Activated CD8-positive, alpha-beta memory T cell treated with anti-CD3 and anti-CD28 coated beads, Interleukin-2, amount 50 U/mL, for 48 hours (primary cell): ENCODE results near the gene TTN.
A peak's percentile ranks its signal among the peaks of the same experiment; 100 is the strongest.

Experiments used
- DNase-seq: peaks from one replicate; pipeline ENCODE4 v3.0.0-alpha.2; 2020

TTN gene

DNA sequence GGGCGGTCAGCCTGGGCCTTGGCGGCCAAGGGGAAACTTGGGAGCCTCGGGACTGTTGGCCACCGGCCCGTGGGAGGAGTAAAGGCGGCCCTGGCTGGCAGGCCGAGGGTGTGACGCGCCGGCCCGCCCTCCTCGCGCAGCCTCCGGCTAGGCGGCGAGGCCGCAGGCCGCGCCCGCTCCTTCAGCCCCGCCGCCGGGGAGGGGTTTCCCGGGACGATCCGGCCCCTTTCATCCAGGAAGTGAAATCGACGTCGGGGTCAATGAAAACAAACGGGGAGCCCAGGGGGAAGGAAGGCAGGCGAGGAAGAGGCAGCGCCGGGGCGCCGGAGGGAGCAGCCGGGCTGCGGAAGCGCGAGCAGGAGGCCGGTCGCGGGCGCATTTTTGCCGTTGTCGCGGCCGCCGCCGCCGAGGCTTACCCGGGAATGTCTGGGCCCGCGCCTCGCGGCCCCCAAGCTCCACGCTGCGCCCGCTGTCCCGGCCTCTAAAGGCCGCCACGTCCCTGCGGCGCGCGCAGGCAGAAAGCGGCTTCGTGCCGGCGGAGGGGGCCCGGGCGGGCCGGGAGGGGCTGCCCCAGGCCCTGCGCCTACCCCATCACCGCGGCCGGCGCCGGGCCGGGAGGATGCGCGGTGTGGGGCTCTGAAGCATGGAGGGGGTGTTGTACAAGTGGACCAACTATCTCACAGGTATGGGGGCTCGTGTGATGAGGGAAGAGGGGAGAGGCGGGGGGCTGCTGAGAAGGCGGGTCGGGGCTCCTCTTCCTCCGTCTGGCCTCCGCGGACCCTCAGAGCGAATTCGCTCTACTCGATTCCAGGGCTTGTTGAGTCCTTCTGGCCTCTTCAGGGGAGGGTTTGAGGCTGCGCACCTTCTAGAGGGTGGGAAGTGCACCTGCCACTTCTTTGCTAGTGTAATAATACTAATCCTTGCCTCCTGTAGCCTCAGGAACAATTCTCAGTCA, 326.7 kb downstream of the TTN start, which contains the start of gene PLEKHA3:
PLEKHA3 (plus strand) TSS at position 231 of the 955 bp plus-strand sequence; CDS start at position 644, 413 bp downstream.
- DNase-seq, result peak; percentile 86

DNA sequence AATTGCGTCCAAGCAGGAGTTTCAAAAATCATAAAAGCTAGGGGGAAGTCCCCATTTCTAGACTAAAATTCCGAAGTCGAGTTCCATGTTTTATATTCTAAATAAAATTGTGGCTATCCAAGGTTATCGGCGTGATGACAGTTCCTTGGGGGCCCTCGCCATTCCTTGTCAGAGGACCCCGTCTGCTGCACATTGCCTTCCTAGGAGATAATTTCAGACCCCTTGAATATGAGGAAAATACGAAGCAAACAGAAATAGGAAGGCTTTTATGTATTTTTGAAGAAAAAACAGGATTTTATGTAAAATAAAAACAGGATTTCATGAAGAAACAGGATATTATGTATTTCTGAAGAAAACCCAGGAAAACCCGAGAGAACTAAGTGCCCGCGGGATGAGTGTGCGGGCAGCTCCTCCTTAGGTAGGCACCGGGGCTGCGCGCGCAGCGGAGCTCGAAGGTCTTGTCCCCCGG, 327.4 kb downstream of the TTN start:
- DNase-seq, result no peak

DNA sequence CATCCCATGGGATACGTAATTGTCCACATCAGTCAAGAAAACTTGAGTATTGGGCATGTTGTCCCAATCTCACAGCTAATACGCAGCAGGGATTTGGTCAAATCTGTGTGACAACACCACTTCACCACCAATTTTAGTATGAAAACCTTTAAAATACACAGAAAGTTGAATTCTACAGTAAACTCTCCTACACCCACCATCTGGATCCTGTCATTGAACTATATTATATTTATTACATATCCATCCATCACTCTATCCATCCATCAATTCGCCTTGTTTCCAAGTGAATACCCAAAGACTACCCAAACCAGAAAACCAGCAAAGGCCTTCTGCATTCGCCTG, 328.0 kb downstream of the TTN start:
- DNase-seq, result no peak

DNA sequence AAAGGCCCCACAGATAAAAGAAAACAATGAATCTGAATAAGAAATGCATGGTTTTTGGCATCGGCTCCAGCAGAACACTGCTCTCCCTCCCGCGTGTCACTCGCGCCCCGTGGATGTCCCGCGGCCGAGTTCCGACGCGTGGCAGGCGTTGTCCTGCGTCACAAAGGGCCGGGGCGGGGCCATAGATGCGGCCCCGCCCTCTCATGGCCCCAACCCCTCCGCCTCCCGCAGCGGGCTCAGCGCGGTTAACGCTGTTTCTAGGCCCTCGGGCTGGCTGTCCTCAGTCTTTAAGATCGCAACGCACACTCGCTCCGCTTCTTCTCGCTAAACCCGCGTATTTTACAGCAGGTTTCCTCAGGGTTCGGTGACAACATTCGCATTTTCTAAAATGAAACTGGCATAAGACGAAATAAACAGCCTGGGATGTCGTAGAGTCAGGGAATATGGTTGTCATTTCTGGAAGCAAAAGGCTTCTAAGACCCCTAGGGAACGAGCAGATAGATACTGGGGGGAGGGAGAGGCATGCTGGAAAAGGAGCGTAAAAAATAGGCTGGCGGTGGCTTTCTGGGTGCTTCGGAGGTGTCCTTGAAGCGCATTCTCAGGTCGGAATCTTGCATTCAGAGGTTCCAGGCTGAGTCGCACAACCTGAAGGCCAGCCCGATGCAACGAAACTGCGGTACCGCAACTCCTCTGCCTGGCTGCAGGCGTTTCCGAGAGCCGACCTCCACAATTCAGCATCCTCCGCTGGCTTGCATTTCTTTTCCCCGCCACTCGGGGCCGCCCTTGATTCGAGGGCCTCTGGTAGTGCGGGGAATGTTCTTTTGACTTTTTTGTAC, 328.6 kb downstream of the TTN start, which contains the start of gene FKBP7:
FKBP7 (minus strand) TSS at position 162 of the 836 bp plus-strand sequence; CDS start at position 61, 101 bp downstream.
- DNase-seq, result peak; percentile 87

DNA sequence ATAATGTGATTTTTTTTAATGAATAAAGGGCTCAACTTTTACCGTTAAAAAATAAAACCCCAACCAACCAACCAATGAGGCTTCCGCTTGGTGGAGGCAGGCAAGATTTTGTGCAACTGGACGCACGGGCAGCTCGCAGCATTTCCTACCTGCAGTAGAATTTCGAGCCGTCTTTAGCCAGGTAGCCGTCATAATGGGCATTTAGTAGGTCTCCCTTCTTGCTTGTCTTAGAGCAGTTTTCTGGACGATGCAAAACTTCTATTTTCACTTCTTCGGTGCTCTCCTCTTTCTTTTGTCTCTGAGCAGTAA, 329.1 kb downstream of the TTN start:
- no peak for DNase-seq

DNA sequence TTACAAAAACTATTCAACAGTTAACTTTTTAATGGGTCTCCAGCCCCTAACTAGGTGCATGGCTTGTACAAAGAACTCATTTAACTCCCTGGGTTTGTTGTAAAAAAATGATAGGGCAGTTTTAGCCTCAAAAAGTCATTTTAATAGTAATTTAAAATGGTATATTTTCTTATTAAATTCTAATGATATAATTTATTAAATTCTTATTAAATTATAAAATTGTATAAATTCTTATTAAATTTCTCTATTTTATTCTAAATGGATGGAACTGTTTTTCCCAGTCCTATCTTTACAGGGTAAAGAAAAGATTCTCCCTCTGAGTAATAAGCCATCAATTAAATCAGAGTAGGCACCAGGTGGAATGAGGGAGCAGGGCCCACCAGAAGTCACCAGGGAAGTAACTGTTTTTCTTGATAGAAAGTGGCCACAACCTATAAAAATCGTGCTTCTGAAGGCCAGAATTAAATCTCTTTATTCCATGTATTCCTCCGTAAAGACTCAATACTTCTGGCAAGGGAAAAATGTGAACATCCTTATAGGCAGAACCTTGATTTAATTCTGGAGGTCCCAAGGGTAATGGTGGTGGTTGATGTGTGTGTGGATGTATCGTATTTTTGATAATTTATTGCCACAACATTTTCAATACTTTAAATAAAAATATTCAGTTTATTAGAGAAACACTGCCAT, 329.6 kb downstream of the TTN start:
- DNase-seq, result no peak

DNA sequence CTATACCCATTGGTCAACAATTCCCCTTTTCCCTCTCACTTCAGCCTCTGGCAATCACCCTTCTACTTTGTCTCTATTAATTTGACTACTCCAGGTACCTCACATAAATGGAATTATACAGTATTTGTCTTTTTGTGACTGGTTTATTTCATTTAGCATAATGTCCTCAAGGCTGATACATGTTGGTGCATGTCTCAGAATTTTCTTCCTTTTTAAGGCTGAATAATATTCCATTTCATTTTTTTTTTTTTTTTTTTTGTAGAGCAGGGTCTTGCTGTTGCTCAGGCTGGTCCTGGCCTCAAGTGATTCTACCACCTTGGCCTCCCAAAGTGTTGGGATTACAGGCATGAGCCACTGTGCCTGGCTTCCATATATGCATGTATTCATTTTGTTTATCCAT, 330.7 kb downstream of the TTN start:
- no peak for DNase-seq
